HG03565 (cell line): ENCODE measurements around the gene COPB2.
"Not testable (repeated sequence)": the region's sequence is repeated elsewhere in the genome, so short reads cannot be mapped to it uniquely, and the experiment has no call there.

ENCODE experiments used
- ATAC-seq: cut with Tn5 transposase; IDR thresholded peaks from one replicate; pipeline ENCODE4 v1.9.1; 2021; ENCODE audit warnings: mild to moderate bottlenecking, moderate library complexity; ENCODE audit not compliant: unreplicated experiment

COPB2 gene

DNA sequence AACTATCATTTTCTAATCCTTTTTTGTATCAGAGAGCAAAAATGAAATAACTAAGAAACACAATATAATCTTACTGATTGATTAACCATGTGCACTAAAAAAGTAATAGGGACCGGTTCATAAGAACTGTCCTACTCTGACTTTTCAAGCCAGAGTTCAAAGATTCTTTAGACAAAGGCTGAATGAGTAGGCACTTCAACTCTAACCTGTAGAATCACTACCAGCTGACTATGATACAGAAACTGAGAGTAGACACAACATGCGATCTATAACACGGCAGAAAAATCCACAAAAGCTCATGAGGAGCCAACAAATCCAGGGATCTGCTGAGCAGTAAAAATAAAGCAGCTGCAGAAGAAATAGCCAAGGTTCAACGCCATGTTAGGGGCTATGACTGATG, 8.9 kb downstream of the COPB2 start:
- no peak for ATAC-seq

DNA sequence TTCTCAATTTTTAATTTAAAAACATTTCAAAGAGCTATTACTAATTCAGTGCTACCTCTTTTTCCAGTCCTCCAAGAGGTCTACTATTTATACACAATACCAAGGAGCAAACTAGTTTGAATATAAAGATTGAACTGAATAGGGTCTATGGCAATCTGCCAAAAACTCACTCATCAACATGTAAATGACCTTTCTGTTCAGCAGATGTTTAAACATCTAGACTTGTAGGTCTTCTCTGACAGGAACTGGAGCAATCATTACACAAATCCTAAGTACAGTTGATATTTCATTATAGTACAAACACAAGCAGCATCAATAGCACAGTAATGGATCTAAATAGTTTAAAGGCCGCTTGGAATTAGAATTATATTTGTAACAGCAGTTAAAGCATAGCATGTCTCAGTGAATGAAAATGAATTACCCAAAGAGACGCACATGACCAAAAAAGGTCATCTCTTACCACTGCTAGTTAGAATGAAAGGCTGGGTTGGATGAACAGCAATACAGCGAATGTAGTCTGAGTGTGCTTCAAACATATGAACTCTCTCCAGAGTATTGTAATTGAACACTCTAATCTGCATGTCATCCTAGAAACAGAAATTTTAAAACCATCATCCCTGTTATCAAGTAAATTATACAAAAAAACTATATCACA, 10.7 kb downstream of the COPB2 start:
- no peak for ATAC-seq

DNA sequence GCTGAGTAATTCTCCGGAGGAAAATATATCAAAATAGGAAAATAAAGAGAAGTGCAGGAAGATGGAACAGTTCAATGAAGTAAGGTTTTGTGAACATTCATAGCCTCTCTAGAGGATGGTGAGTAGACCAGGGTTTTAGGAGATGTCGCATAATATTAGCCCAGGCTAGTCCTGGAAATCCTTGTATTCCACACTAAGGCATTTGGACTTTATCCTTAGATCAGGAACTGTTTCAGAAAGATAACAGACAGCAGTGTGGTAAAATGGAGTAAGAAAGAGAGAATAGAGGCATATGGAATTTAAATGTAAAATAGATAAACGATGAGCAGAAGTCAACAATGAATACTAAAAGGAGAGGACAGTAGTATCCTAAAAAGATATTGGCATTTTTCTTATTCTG, 12.1 kb downstream of the COPB2 start:
- no peak for ATAC-seq

GRCh38 chr3:139374099-139374498, 15.3 kb downstream of the COPB2 start:
- no peak for ATAC-seq

GRCh38 chr3:139364549-139364948, 24.9 kb downstream of the COPB2 start:
- ATAC-seq: no peak

DNA sequence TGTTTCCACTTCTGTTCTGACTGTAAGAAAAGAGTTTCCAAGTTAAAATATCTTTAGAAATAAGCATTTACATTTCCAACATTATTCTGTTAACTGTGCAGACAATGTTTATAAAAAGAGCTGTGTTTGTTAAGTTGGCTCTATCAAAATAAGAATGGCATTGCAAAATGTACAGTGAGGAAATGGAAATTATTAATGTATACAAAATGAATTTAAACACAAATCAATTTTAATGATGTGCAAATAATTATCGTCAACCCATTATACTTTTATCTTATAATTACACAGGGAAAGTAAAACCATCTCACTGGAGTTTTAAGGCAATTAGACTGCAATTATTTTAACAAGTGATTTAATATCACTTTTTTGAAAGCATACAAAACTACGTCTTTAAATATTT, 28.2 kb downstream of the COPB2 start:
- no peak for ATAC-seq

GRCh38 chr3:139358841-139359562, 30.4 kb downstream of the COPB2 start:
- no peak for ATAC-seq

- ATAC-seq: peak; percentile 67
Observed at GRCh38 chr3:139357899-139358298, 31.5 kb downstream of the COPB2 start.

GRCh38 chr3:139355891-139356290, 33.6 kb downstream of the COPB2 start:
- ATAC-seq: no peak

- no peak for ATAC-seq
Observed at GRCh38 chr3:139355476-139355875, 34.0 kb downstream of the COPB2 start.

GRCh38 chr3:139354661-139355060, 34.8 kb downstream of the COPB2 start:
- no peak for ATAC-seq

GRCh38 chr3:139353920-139354556, 35.4 kb downstream of the COPB2 start:
- ATAC-seq: no peak

DNA sequence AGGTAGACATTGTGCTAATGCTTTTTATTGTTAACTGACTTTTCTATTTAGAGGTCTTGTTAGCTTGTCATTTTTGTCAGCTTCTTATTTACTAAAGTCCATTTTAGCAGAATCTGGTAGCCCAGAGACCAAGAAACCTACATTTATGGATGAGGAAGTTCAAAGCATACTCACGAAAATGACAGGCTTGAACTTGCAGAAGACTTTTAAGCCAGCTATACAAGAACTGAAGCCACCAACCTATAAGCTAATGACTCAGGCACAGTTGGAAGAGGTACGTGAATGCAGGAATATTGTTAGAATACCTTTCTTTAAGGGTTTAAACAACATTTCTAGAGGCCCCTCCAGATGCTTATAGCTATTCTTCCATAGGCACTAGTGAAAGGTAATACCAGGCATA, 42.7 kb downstream of the COPB2 start:
- ATAC-seq: no peak

GRCh38 chr3:139343895-139344856, 45.3 kb downstream of the COPB2 start, which contains the start of gene MRPS22:
MRPS22 (plus strand) TSS chr3:139344020; CDS start chr3:139344027, 7 bp downstream.
- peak; percentile 97 for ATAC-seq

DNA sequence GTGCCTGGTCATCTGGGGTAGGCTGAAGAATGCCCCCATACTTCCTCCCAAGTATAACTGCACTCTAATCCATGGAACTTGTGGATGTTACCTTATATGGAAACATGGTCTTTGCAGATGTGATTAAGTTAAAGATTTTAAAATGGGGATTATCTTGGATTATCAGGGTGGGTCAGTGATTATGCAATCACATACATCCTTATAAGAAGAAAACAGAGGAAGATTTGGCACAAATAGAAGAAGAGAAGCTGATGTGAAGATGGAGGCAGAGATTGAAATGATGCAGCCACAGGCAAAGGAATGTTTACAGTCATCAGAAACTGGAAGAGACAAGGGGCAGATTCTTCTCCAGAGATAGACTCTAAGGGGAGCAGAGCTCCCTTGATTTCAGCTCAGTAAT, 47.4 kb downstream of the COPB2 start:
- no peak for ATAC-seq

DNA sequence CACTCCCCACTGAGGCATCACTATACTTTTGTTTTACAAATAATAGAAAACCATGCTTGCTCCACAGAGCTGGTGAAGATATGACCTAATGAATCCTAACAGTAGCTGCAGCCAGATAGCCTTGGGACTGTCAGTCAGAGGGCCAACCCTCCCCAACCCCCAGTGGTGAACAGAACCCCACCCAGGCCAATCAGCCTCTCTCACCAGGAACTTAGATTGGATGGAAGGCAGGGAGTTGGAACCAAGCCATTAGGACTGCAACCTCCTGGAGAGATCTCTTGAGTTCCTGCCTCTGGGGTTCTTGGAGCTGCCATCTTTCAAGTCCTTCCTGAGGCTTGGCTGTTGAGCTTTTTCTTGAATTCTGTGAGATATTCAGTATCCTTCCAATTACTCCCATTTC, 48.7 kb downstream of the COPB2 start:
- ATAC-seq: no peak

GRCh38 chr3:139339219-139339906, 50.1 kb downstream of the COPB2 start:
- ATAC-seq: no peak

GRCh38 chr3:139338405-139338804, 51.0 kb downstream of the COPB2 start:
- ATAC-seq: no peak

GRCh38 chr3:139334675-139335074, 54.8 kb downstream of the COPB2 start:
- not testable (repeated sequence) for ATAC-seq

GRCh38 chr3:139332092-139332491, 57.4 kb downstream of the COPB2 start:
- ATAC-seq: no peak
